Suprapubic skin (tissue), 4 donors: ENCODE data around the gene NCAM1. TPM values are rescaled to one million over a fixed set of nuclear protein-coding genes. Genes with fewer than 3 reads are reported as not detected.

Experiments
- DNase-seq, 2 donors: peaks; one replicate each; pipeline ENCODE4 v3.0.0-alpha.2; 2019; ENCODE audit warnings: low spot score in 2 of 2
- H3K27ac ChIP-seq: fragments of 200-600 bp; sonication (generic); one replicate; pipeline ENCODE4 v1.5.1; 2019
- H3K27me3 ChIP-seq: fragments of 200-600 bp; sonication (generic); one replicate; pipeline ENCODE4 v1.5.1; 2019
- H3K36me3 ChIP-seq: fragments of 200-600 bp; sonication (generic); one replicate; pipeline ENCODE4 v1.5.1; 2019
- H3K4me1 ChIP-seq: fragments of 200-600 bp; sonication (generic); one replicate; pipeline ENCODE4 v1.5.1; 2019
- H3K4me3 ChIP-seq: fragments of 200-600 bp; sonication (generic); one replicate; pipeline ENCODE4 v1.5.1; 2019; ENCODE audit warnings: mild to moderate bottlenecking
- H3K9me3 ChIP-seq: fragments of 200-600 bp; sonication (generic); one replicate; pipeline ENCODE4 v1.5.1; 2019
- EP300 ChIP-seq: sonication (generic); formaldehyde crosslinking; IDR thresholded peaks from one replicate; pipeline ENCODE4 v1.6.1; 2017; ENCODE audit warnings: antibody characterized with exemption
- POLR2A ChIP-seq, 2 donors: fragments of 450-650 bp; IDR thresholded peaks; one replicate each; pipeline ENCODE4 v1.6.1; 2017; ENCODE audit warnings: antibody characterized with exemption in 2 of 2, mild to moderate bottlenecking in 2 of 2, moderate library complexity in 2 of 2
- POLR2AphosphoS5 ChIP-seq, 3 donors: sonication (generic); formaldehyde crosslinking; IDR thresholded peaks; one replicate each; pipeline ENCODE4 v1.6.1; 2017; ENCODE audit warnings: antibody characterized with exemption in 3 of 3
- WGBS: methylation state at CpG from one replicate; pipeline ENCODE4 v1.1.5; 2018; 5-methylcytosine and 5-hydroxymethylcytosine counted together
- total RNA-seq, 4 donors: library from RNA; depleted of rRNA; stranded (reverse); fragments of >200 nt; gene quantifications; one replicate each; pipeline ENCODE4 v1.1.0, GENCODE V29; 2016
- TF ChIP-seq, protein P1 (sequence below), 2 donors: fragments of 200-600 bp in 1 of 2; fragments of 450-650 bp in 1 of 2; sonication (generic) in 1 of 2; IDR thresholded peaks; one replicate each; pipeline ENCODE4 v1.5.1; 2016 to 2019; ENCODE audit warnings: antibody characterized with exemption in 2 of 2, mild to moderate bottlenecking in 1 of 2, moderate library complexity in 1 of 2

Gene NCAM1
- total RNA-seq, 4 donors from 2014 or later = 0.98 to 3.3 (median 1.9) TPM

DNA sequence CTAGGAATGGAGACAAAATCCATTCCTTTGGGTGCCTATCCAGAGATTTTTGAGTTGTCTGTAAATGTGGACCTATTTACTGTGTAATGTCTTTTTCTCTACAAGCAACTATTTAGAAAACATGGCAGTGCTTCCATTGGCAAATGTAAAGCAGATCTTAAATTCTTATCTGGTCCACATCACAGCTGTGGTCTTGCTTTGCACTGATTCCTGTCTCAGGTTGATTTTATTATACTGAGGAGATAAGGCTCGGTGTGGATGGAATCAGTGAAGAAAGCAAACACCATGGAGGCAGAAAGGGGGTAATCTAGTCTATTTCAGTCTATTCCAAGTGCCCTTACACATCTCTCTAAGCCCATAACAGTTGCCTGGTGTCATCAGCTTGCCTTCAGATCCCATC lies 160.5 kb downstream of the NCAM1 start:
- Histone ChIP-seq H3K36me3 (no peaks in the 10 kb centered on the region), H3K4me1 (no peaks in the 10 kb centered on the region), H3K27me3 (no peaks in the 10 kb centered on the region), H3K9me3 (no peaks in the 10 kb centered on the region), H3K27ac (no peak overlapping the region), H3K4me3 (no peak overlapping the region)
- no peak for DNase-seq
- 81% methylated on average over 1 of the region's 1 CpG for WGBS
- TF ChIP-seq POLR2AphosphoS5 (IDR thresholded peaks at IDR 0.05) = no peak
- TF ChIP-seq EP300 = no peak
- TF ChIP-seq POLR2A (IDR thresholded peaks at IDR 0.05) = no peak
- TF ChIP-seq, protein P1, sequence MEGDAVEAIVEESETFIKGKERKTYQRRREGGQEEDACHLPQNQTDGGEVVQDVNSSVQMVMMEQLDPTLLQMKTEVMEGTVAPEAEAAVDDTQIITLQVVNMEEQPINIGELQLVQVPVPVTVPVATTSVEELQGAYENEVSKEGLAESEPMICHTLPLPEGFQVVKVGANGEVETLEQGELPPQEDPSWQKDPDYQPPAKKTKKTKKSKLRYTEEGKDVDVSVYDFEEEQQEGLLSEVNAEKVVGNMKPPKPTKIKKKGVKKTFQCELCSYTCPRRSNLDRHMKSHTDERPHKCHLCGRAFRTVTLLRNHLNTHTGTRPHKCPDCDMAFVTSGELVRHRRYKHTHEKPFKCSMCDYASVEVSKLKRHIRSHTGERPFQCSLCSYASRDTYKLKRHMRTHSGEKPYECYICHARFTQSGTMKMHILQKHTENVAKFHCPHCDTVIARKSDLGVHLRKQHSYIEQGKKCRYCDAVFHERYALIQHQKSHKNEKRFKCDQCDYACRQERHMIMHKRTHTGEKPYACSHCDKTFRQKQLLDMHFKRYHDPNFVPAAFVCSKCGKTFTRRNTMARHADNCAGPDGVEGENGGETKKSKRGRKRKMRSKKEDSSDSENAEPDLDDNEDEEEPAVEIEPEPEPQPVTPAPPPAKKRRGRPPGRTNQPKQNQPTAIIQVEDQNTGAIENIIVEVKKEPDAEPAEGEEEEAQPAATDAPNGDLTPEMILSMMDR (IDR thresholded peaks at IDR 0.05) = no peak

DNA sequence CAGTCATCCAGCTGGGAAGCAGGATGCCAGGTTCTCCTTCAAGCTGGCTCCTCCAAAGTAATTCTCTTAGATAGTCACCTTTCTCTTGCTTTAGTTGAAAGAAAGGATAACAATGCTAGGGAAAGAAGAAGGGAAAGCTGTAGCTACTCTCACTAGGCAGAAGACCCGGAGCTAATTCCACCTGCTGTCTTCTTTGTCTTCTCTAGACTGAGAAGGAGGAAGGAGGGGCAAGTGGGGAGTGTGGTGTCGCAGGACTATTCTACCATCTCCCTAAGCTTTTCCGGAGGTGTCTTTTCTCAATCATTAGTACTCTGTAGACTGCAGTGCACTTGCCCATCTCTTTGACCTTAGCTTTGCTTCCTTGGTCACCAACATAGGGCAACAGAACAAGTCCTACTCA lies 162.8 kb downstream of the NCAM1 start:
- no peak for TF ChIP-seq POLR2A (IDR thresholded peaks at IDR 0.05)
- TF ChIP-seq, protein P1 (IDR thresholded peaks at IDR 0.05) = no peak
- TF ChIP-seq POLR2AphosphoS5 (IDR thresholded peaks at IDR 0.05) = no peak
- no peak for TF ChIP-seq EP300
- H3K27me3 ChIP-seq = no peaks in the 10 kb centered on the region
- no peaks in the 10 kb centered on the region for H3K9me3 ChIP-seq
- H3K36me3 ChIP-seq = no peaks in the 10 kb centered on the region
- DNase-seq = no peak
- H3K27ac ChIP-seq = no peak overlapping the region
- H3K4me3 ChIP-seq = no peak overlapping the region
- WGBS = 67% methylated on average over 3 of the region's 3 CpGs
- H3K4me1 ChIP-seq = no peaks in the 10 kb centered on the region

DNA sequence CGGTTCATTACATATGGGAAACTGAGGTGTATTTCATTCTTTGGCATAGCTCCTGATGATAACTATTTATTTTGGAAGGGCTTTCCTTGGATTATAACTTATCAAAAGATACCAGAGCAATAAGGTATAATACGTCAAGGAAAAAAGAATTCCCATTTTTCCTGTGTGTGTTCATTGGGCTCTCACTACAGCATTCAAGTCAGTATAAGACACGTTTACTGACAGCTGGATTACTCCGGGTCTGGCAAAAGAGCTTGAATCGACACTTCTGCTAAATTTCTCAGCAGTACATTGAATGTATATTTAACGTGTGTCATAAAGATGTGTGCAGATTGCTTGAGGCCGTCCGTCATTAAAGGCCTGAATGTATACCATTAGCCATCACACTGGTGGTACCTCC lies 163.4 kb downstream of the NCAM1 start:
- Histone ChIP-seq H3K27me3 (no peaks in the 10 kb centered on the region), H3K4me3 (no peak overlapping the region), H3K4me1 (no peaks in the 10 kb centered on the region), H3K36me3 (no peaks in the 10 kb centered on the region), H3K9me3 (no peaks in the 10 kb centered on the region), H3K27ac (no peak overlapping the region)
- TF ChIP-seq POLR2AphosphoS5 (IDR thresholded peaks at IDR 0.05) = no peak
- TF ChIP-seq, protein P1 (IDR thresholded peaks at IDR 0.05) = no peak
- no peak for TF ChIP-seq EP300
- no peak for TF ChIP-seq POLR2A (IDR thresholded peaks at IDR 0.05)
- DNase-seq = no peak
- WGBS = 88% methylated on average over 8 of the region's 8 CpGs

DNA sequence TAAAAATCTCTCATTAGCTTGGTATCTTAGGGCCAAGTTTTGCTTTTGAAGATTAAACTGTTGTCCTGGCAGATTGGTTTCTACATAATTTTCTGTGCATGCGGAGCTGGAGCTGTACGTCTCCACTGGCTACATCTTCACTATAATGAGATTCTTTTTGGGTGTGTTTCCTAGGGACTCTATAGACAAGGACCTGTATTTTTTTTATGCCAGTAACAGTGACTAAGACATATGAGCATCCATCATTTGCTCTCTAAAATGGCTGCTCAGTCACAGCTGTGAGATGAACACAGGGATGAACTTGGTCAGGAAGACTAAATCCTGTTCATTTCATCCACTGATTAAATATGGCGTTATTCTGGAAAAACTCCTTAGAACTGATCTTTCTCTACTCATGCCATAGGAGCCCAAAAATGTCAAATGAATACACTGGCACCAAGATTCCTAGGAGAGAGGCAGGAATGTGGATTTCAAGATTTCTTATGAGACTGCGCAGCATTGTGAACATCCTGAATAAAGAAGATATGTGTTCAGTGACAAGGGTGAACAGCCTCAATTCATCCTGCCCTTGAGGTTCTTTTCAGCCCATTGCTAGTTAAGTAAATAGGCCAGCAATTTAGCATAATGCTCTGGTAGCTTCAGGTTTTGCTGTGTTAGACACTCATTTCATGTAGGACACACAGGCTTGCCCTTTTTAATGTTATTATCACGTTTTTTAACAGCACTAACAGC lies 168.2 kb downstream of the NCAM1 start:
- TF ChIP-seq, protein P1 (IDR thresholded peaks at IDR 0.05) = no peak
- TF ChIP-seq EP300 (no peak), POLR2AphosphoS5 (IDR thresholded peaks at IDR 0.05) (no peak), POLR2A (IDR thresholded peaks at IDR 0.05) (no peak)
- H3K36me3 ChIP-seq = no peaks in the 10 kb centered on the region
- H3K4me3 ChIP-seq = no peak overlapping the region
- WGBS = 98% methylated on average over 5 of the region's 5 CpGs
- no peak overlapping the region for H3K27ac ChIP-seq
- H3K27me3 ChIP-seq = no peaks in the 10 kb centered on the region
- H3K4me1 ChIP-seq = no peaks in the 10 kb centered on the region
- no peaks in the 10 kb centered on the region for H3K9me3 ChIP-seq
- no peak for DNase-seq

DNA sequence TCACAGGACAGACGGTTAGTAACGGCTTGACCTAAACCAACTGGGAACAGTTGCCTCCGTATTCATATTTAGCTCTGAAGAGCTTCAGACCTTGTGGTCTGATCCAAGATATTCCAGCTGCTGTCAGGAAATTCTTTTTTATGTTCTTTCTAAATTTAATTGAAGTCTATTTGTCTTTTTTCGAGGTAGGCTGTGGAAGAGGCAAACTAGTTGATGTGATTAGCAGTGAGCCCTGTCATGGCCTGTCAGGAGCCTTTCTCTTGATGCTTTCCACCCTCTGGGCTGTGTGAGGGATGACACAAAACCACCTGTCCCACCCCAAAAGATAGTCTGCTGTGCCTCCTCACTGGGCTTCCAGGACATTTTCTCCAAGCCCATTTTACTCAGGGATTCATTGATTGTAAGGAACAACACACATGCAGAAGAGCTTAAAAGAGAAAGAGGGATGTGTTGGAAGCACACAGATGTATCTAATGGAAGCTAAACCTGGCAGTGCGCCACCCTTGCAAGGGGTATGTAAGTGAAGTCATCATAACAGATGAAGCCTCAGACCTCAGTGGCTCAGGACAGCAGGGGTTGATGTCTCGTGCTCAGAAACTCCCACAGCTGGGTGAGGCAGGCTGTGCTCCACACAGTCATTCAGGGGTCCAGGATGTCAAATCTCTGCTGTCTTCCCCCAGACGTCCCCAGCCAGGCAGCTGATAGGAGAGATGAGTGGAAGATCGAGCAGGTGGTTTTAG lies 170.0 kb downstream of the NCAM1 start:
- Histone ChIP-seq H3K36me3 (no peaks in the 10 kb centered on the region), H3K9me3 (no peaks in the 10 kb centered on the region), H3K4me3 (no peak overlapping the region), H3K4me1 (no peaks in the 10 kb centered on the region), H3K27ac (no peak overlapping the region), H3K27me3 (no peaks in the 10 kb centered on the region)
- 91% methylated on average over 8 of the region's 8 CpGs for WGBS
- no peak for DNase-seq
- no peak for TF ChIP-seq POLR2A (IDR thresholded peaks at IDR 0.05)
- TF ChIP-seq, protein P1 (IDR thresholded peaks at IDR 0.05) = no peak
- no peak for TF ChIP-seq POLR2AphosphoS5 (IDR thresholded peaks at IDR 0.05)
- no peak for TF ChIP-seq EP300
